NCI-H1105 (cell line): ENCODE measurements around the gene TNFAIP8.
A peak's percentile ranks its signal among the peaks of the same experiment; 100 is the strongest.

ENCODE experiments used
- DNase-seq: peaks from one replicate; lab custom pipeline; 2025; lab: John Stamatoyannopoulos, UW

Gene TNFAIP8

GRCh38 chr5:119355685-119356611 lies at the start of gene TNFAIP8:
Gene TNFAIP8, plus strand, starts transcription at chr5:119356019. Its CDS starts 72 bp downstream, at chr5:119356091.
- DNase-seq: peak; percentile 4

DNA sequence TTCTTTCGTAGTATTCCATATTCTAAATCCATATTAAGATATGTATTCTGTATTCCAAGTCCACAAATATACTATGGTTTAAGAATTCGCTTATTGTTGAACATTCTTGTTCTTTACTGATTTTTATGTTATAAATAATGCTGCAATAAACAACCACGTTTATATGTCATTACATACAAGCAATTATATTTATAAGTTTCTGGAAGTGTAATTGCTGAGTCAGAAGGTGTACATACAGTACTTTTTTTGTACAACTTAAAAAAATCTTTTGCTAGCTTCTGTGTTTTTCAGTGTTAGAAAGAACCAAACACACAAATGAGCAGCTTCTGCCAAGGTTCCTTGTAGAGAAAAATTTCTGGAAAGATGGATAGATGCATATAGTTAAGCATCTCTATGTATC lies 48.6 kb upstream of the TNFAIP8 start:
- DNase-seq: no peak

DNA sequence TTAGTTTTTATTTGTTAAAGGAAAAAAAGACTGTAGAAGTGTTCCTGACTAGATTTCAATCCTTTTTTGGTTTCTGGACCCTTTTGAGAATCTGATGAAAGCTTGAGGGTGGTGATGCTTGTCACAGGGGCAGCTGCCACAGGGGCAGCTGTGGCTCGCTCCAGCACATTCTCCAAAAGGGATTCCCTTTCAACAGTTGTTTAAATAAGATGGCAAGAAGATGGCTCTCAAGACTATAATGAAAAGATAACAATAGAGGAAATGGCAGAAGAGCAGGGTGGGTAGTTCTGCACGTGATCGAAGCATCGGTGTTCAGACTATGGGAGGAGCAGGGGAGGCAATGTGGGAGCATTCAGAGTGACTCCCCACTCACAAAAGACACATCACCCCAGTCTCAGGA lies 46.5 kb upstream of the TNFAIP8 start:
- DNase-seq: no peak

GRCh38 chr5:119311688-119312087 lies 44.1 kb upstream of the TNFAIP8 start:
- DNase-seq: no peak

- no peak for DNase-seq
Observed at GRCh38 chr5:119312403-119312802, 43.4 kb upstream of the TNFAIP8 start.

- no peak for DNase-seq
Observed at GRCh38 chr5:119313197-119313596, 42.6 kb upstream of the TNFAIP8 start.

GRCh38 chr5:119313658-119314605 lies 41.9 kb upstream of the TNFAIP8 start:
- DNase-seq: no peak

DNA sequence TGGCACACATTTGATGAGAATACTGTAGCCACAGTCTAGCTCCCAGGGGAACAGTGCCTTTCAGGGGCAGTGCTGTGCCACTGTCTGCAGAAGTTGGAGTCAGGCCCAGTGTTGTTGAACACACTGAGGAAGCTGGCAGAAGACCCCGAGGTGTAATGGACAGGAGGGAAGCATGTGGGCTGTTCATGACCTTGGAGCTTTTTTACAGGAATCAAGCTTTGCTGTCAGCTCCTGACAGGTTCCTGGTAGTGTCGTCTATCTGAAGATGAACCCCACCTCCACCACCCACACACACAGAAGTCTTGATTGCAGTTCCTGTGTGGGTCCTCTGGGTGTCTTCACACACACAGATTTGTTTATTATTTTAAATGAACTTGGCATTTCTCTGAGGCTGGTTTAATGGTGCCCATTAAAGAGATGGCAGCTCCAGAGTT lies 40.3 kb upstream of the TNFAIP8 start:
- DNase-seq: peak; percentile 9

DNA sequence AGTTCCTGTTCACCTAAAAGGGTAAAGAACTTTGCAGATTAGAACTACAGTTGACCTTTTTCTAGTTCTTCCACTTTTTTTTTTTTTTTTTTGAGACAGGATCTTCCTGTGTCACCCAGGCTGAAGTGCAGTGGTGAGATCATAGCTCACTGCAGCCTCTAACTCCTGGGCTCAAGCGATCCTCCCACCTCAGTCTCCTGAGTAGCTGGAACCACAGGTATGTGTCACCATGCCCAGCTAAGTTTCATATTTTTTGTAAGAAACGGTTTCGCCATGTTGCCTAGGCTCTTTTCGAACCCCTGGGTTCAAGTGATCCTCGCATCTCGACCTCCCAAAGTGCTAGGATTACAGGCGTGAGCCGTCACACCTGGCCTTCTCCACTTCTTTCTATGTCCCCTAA lies 39.7 kb upstream of the TNFAIP8 start:
- DNase-seq: no peak

DNA sequence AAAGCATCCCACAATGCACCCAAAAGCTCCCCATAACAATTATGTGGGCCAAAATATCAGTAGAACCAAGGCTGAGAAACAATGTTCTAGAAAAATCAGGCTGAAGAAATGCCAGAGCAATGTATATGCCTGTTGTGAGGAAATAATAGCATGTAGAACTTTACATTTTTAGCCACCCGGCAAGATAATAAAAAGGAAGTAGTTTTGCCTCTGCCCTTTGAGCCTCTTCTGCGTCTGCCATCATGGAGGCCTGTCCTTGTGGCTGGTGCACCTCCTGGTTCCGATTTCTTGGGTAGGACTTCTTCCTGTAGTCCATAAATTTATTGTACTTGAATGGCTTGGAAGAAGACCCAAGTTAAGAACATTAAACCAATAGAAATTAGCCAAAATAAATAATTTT lies 38.9 kb upstream of the TNFAIP8 start:
- DNase-seq: no peak

DNA sequence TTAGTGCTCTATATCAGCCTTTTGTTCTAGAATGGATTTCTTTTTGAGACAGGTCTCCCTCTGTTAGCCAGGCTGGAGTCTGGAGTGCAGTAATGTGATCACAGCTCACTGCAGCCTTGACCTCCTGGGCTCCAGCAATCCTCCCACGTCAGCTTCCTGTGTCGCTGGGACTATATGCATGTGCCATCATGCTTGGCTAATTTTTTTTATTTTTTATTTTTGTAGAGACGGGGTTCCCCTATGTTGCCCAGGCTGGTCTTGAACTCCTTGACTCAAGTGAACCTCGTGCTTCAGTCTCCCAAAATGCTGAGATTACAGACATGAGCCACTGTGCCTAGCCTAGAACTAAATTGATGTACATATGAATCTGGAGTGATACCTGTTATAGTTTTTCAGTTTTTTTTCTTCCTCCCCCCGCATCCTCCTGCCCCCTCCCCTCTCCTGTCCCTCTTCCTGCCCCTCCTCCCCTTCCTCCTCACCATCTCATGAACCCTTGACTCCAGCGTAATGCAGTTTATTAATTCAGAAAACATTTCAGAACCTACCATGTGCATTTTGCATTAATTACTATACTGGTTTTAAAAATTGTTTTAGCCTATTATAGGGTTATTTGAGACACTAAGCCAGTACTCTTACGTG lies 37.4 kb upstream of the TNFAIP8 start:
- no peak for DNase-seq

GRCh38 chr5:119319401-119319800 lies 36.4 kb upstream of the TNFAIP8 start:
- no peak for DNase-seq

GRCh38 chr5:119319890-119320289 lies 35.9 kb upstream of the TNFAIP8 start:
- no peak for DNase-seq

DNA sequence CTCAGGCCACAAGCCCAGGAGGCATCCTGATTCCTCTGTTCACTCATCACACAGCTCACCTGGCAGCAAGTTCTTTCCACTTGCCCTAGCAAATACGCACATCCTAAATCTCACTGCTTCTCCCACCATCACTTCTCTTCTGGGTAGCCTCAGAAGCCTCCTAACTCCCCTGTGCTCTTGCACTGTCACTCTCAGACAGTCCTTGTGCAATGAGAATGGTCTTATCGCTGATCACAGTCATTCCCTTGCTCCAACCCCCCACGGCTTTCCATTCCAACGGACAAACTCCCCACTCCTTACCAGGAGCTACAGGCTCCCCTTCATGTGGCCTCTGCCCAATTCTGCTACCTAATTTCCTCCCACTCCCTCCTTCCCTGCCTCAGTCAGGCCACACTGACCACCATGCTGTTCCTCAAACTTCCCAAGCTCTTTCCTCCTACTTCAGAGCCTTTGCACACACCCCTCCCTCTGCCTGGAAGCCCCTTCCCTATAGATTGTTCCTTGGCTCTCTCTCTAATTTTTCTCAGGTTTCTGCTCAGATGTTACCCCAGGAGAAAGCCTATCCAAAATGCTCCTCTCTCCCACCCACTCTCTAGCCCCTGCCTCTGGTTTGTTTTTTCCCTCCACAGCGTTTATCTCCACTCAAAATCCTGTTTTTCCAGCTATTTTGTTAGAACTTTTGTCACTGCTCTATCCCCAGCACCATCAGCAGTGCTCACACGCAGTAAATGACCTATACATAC lies 34.1 kb upstream of the TNFAIP8 start:
- no peak for DNase-seq

DNA sequence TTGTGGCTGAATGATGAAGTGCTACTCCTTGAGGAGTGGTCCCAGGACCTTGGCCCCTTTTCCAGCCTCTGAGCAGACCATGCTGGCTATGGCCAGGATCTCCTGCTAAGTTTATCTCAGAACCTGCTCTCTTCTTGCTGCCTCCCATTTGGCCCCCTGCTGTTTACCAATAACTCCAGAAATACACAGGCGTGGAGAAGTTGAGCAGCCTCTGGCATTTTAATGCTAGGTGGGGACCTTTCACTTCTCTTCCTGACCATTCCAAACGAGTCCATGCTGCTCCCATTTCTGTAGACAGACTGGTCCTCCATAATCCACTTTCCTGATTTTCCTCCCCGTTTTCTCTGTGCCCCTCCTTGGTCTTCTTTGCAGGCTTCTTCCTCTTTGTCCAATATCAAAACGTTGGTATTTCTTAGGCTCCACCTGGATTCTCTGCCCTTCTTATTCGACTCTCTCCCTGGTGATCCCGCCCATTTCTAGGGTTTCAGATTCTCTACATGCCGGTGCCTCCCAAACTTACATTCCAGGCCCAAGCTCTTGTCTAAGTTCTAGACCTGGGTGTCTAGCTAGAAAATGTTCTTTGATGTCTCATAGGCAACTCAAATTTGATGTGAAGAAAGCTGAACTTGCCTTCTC lies 33.4 kb upstream of the TNFAIP8 start:
- DNase-seq: no peak

DNA sequence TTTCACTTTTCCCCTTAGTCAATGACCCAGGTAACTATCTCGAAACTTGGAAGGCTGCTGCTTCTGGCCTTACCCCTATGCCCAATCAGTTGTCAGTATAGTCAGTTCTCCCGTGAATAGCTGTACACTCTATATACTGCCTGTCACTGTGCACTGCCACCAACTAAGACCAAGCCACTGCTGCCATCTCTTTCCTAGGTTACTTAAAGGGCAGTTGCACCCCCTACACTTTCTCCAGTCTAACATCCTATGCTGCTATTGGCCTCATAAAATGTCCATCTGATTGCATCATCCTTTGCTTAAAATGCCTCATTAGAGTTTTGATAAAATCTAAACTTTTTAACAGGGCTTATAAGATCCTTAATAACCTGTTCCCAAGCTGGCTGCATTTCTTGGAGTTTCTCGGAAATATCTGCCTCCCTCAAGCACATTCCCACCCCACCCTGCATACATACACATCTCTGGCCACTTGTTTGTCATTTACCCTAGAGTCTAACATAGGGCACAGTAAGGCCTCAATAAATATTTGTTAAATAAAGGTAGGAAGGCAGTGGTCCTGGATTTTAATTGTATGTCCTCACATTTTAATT lies 32.8 kb upstream of the TNFAIP8 start:
- no peak for DNase-seq

DNA sequence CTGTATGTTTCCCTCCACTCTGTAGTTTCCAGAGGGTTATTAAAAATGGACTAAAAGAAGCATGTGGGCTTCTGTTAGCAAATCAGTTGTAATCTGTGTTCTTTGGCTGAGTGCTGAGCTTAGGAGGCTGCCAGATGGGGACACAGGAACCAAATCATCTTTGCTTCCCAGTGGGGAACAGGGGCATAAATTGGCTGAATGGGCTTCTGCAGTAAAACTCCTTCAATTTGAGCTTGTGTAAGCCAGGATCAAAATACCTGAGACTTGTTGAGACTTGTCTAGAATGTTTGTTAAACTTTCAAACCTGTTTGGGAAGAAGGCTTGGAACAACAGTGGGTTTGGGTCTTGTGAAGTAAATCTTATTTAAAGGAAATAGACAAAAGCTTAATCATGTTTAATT lies 32.2 kb upstream of the TNFAIP8 start:
- DNase-seq: peak; percentile 76

- no peak for DNase-seq
Observed at GRCh38 chr5:119324842-119325241, 31.0 kb upstream of the TNFAIP8 start.

- DNase-seq: no peak
Observed at GRCh38 chr5:119327018-119327417, 28.8 kb upstream of the TNFAIP8 start.

DNA sequence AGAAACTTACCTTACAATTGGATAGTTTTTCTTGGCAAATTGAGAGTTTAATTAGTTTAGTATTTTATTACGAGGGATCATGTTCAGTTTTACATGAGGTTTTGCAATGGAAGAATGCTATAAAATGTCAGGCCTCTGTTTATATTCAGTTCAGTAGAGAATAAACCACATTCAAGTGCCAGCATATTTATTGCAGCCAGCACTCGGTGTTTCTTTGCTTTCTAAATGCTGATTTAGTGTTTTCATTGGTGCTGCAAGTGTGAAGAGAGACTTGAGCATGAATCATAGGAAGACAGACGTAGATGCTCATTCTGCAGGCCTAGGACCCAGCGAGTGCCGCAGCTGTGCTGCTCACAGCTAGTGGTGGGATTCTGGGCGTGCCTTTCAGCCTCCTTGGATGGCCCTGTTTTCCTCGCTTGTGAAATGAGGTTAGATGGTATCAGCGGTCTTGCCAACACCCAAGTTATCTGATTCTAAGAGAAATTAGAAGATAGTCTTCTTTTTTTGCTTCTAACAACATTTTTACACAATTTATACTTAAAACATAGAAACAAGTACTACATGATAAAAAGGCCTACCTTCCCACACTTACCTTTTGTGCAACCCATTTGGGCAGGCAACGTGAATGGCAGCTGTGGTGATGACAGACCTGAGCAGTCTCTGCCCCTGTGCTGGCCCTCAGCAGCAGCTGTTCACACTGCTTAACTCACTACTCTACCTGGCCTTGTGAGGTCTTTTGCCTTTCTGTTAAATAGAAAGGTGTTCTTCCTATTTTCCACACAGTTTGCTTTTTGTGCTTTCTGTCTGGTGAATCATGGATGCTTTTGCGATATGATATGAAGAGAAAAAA lies 26.8 kb upstream of the TNFAIP8 start:
- DNase-seq: no peak
